Fibroblast of lung (primary cell): ENCODE results near the gene ACO2. TPM values are rescaled to one million over a fixed set of nuclear protein-coding genes. Genes with fewer than 3 reads are reported as not detected.

ENCODE experiments used
- DNase-seq, 2 donors: peaks; one replicate each; pipeline versions ENCODE4 v3.0.0 to v3.0.0-alpha.2; 2010; ENCODE audit warnings: low read depth in 2 of 2
- H2AFZ ChIP-seq: 2 replicates; pipeline ENCODE4 v1.5.1; 2012; ENCODE audit warnings: low read length, control low read depth, inconsistent platforms
- H3K27ac ChIP-seq: 2 replicates; pipeline ENCODE4 v1.5.1; 2011; ENCODE audit warnings: low read length, control low read depth; ENCODE audit not compliant: insufficient read depth
- H3K27me3 ChIP-seq: 2 replicates; pipeline ENCODE4 v1.5.1; 2011; ENCODE audit warnings: mild to moderate bottlenecking, low read length; ENCODE audit not compliant: control insufficient read depth, insufficient read depth
- H3K36me3 ChIP-seq: 2 replicates; pipeline ENCODE4 v1.5.1; 2011; ENCODE audit warnings: low read length; ENCODE audit not compliant: control insufficient read depth, insufficient read depth
- H3K4me1 ChIP-seq: 2 replicates; pipeline ENCODE4 v1.5.1; 2011; ENCODE audit warnings: low read length; ENCODE audit not compliant: control insufficient read depth, insufficient read depth; ENCODE audit errors: extremely low read depth
- H3K4me2 ChIP-seq: 2 replicates; pipeline ENCODE4 v1.5.1; 2011; ENCODE audit warnings: low read length, control low read depth; ENCODE audit not compliant: insufficient read depth; ENCODE audit errors: extremely low read depth
- H3K4me3 ChIP-seq, 4 experiments: fragments of 200-600 bp in 1 of 4; sonication (generic) in 1 of 4; replicated peaks in 1 of 4; 2 replicates each; pipeline ENCODE4 v1.5.1; 2011 to 2016; ENCODE audit warnings: low read length in 4 of 4, low read depth in 3 of 4, mild to moderate bottlenecking in 3 of 4, control low read depth in 2 of 4, inconsistent platforms in 1 of 4, mixed read lengths in 1 of 4; ENCODE audit not compliant: insufficient read depth in 1 of 4; ENCODE audit errors: control extremely low read depth in 1 of 4
- H3K79me2 ChIP-seq: 2 replicates; pipeline ENCODE4 v1.5.1; 2012; ENCODE audit warnings: mild to moderate bottlenecking, low read length, inconsistent platforms; ENCODE audit not compliant: control insufficient read depth, insufficient read depth
- H3K9ac ChIP-seq: 2 replicates; pipeline ENCODE4 v1.5.1; 2011; ENCODE audit warnings: mild to moderate bottlenecking, low read length, control low read depth; ENCODE audit not compliant: insufficient read depth
- H3K9me3 ChIP-seq: 2 replicates; pipeline ENCODE4 v1.5.1; 2012; ENCODE audit warnings: low read depth, low read length; ENCODE audit not compliant: control insufficient read depth, insufficient read depth
- H4K20me1 ChIP-seq: 2 replicates; pipeline ENCODE4 v1.5.1; 2011; ENCODE audit warnings: low read length; ENCODE audit not compliant: control insufficient read depth, insufficient read depth; ENCODE audit errors: extremely low read depth
- EZH2 ChIP-seq: IDR thresholded peaks from 2 replicates; pipeline ENCODE4 v1.5.1; 2012; ENCODE audit warnings: low read length, control low read depth, mild to moderate bottlenecking; ENCODE audit errors: missing control alignments
- polyA plus RNA-seq, 2 donors: library from polyadenylated mRNA; depleted of rRNA in 1 of 2; stranded (reverse) in 1 of 2; unstranded in 1 of 2; fragments of >200 nt; gene quantifications; 2 replicates each; pipeline ENCODE4 v1.2.1, GENCODE V29; 2011 to 2012; ENCODE audit warnings: missing spikeins in 1 of 2
- total RNA-seq: library from RNA; depleted of rRNA; stranded (reverse); fragments of >200 nt; gene quantifications from 2 replicates; pipeline ENCODE4 v1.2.1, GENCODE V29; 2014
- TF ChIP-seq, protein P1 (sequence below), 2 donors: IDR thresholded peaks in 1 of 2; conservative IDR thresholded peaks in 1 of 2; 1 replicate in 1 of 2; 2 replicates in 1 of 2; pipeline ENCODE4 v1.5.1; 2011 to 2012; ENCODE audit warnings: low read length in 2 of 2, control low read depth in 1 of 2, inconsistent platforms in 1 of 2, low read depth in 1 of 2, mild to moderate bottlenecking in 1 of 2

ACO2 gene
- total and polyA plus RNA-seq, 2 donors (not counting 1 experiment from before 2014, with no cell fraction given): 37.6 to 80.3 TPM

DNA sequence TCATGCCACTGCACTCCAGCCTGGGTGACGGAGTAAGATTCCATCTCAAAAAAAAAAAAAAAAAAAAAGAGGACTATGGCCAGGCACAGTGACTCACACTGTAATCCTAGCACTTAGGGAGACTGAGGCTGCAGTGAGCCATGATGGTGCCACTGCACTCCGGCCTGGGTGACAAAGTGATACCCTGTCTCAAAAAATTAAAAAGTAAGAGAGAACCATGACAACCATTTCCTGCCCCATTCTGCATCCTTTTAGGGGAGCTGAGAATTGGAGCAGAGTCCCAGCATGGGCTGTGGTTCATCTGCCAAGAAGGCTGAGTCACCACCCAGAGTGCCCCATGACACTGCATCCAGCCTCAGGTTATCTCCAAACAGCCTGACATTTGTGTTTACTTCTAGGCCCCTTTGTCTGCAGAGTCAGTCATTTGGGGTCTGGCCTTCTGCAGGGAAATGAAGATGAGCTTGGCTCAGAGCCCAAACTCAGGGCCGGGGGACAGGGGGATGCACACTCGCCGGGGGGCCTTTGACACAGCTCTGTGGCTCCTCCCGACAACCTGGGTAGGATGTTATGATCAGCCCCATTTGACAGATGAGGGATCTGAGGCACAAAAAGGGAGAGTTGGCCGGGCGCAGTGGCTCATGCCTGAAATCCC is 96.6 kb downstream of the ACO2 start:
- no peaks in the 10 kb centered on the region for H3K79me2 ChIP-seq
- no peaks in the 10 kb centered on the region for H3K27me3 ChIP-seq
- H2AFZ ChIP-seq: no peak overlapping the region
- no peak for TF ChIP-seq EZH2
- TF ChIP-seq, protein P1, sequence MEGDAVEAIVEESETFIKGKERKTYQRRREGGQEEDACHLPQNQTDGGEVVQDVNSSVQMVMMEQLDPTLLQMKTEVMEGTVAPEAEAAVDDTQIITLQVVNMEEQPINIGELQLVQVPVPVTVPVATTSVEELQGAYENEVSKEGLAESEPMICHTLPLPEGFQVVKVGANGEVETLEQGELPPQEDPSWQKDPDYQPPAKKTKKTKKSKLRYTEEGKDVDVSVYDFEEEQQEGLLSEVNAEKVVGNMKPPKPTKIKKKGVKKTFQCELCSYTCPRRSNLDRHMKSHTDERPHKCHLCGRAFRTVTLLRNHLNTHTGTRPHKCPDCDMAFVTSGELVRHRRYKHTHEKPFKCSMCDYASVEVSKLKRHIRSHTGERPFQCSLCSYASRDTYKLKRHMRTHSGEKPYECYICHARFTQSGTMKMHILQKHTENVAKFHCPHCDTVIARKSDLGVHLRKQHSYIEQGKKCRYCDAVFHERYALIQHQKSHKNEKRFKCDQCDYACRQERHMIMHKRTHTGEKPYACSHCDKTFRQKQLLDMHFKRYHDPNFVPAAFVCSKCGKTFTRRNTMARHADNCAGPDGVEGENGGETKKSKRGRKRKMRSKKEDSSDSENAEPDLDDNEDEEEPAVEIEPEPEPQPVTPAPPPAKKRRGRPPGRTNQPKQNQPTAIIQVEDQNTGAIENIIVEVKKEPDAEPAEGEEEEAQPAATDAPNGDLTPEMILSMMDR (conservative IDR thresholded peaks at IDR 0.05 in 1 of 2, IDR thresholded peaks at IDR 0.05 in 1 of 2; ENCODE audit: low read depth in 1 of 2, low read length in 2 of 2): no peak
- H3K9ac ChIP-seq: no peak overlapping the region
- DNase-seq: peak; percentile 84 to 88
- no peak overlapping the region for H3K27ac ChIP-seq
- no peaks in the 10 kb centered on the region for H3K9me3 ChIP-seq
- no peak overlapping the region for H3K4me2 ChIP-seq
- no peaks in the 10 kb centered on the region for H4K20me1 ChIP-seq
- H3K36me3 ChIP-seq: no peaks in the 10 kb centered on the region
- peaks cover 15% of the 10 kb centered on the region for H3K4me1 ChIP-seq
- H3K4me3 ChIP-seq: no peak overlapping the region

DNA sequence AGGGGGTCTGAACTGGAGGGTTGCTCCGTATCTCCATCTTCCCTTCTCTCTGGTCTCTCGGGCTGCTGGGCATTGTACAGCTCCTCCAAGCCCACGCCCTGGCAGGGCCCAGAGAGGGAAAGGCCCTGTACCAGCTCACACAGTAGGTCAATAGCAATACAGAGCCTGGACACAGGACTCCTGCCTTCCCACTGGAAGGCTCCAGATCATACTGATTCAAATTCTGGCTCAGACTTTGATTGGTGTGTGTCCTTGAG is 98.5 kb downstream of the ACO2 start:
- Histone ChIP-seq H3K4me1 (peaks cover 13% of the 10 kb centered on the region), H3K4me3 (no peak overlapping the region), H3K9me3 (no peaks in the 10 kb centered on the region), H3K36me3 (no peaks in the 10 kb centered on the region), H4K20me1 (no peaks in the 10 kb centered on the region), H3K4me2 (no peak overlapping the region), H3K9ac (no peak overlapping the region), H3K79me2 (no peaks in the 10 kb centered on the region), H3K27me3 (no peaks in the 10 kb centered on the region), H3K27ac (no peak overlapping the region), H2AFZ (no peak overlapping the region)
- DNase-seq: no peak
- TF ChIP-seq, protein P1 (conservative IDR thresholded peaks at IDR 0.05 in 1 of 2, IDR thresholded peaks at IDR 0.05 in 1 of 2; ENCODE audit: low read depth in 1 of 2, low read length in 2 of 2): no peak
- TF ChIP-seq EZH2: no peak

DNA sequence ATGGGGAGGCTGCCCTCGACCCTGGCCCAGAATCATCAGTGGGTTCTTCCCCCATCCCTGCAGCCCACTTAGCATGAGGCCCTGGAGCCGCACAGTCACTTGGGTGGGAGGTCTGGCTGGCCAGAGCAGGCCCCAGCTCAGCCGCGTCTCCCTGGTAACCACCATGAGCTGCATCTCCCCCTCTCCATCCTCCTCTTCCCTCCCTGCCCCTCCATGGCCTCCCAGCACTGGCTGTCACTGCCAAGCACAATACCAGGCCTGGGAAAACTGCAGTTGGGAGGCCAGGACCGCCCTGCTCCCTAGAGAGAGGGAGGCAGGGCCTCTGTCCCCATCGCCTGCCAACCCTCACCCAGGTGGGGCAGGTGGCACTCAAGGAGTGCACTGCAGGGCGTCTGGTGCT is 99.9 kb downstream of the ACO2 start:
- Histone ChIP-seq H3K4me3 (no peak overlapping the region), H3K27ac (no peak overlapping the region), H3K79me2 (no peaks in the 10 kb centered on the region), H2AFZ (no peak overlapping the region), H3K27me3 (no peaks in the 10 kb centered on the region), H3K9me3 (no peaks in the 10 kb centered on the region), H3K9ac (no peak overlapping the region), H3K36me3 (no peaks in the 10 kb centered on the region), H3K4me2 (no peak overlapping the region), H4K20me1 (no peaks in the 10 kb centered on the region), H3K4me1 (peaks cover 2% of the 10 kb centered on the region)
- DNase-seq: no peak
- no peak for TF ChIP-seq EZH2
- TF ChIP-seq, protein P1 (conservative IDR thresholded peaks at IDR 0.05 in 1 of 2, IDR thresholded peaks at IDR 0.05 in 1 of 2; ENCODE audit: low read depth in 1 of 2, low read length in 2 of 2): no peak
